DOHH2 (cell line): ENCODE data around the gene SERPING1.
A peak's percentile ranks its signal among the peaks of the same experiment; 100 is the strongest.

Experiments
- H3F3A ChIP-seq: fragments of 200-600 bp; sonication (generic), shearing (Covaris generic); 2 replicates; pipeline ENCODE4 v1.6.0; 2016; ENCODE audit warnings: antibody characterized with exemption, mild to moderate bottlenecking; ENCODE audit not compliant: control insufficient read depth, insufficient read depth
- H3K27ac ChIP-seq: fragments of 200-600 bp; sonication (generic); 2 replicates; pipeline ENCODE4 v1.5.1; 2014; ENCODE audit warnings: low read depth, mild to moderate bottlenecking, low read length, moderate library complexity
- H3K27me3 ChIP-seq: fragments of 200-600 bp; sonication (generic); 2 replicates; pipeline ENCODE4 v1.6.1; 2014; ENCODE audit warnings: mild to moderate bottlenecking, low read length, mixed read lengths; ENCODE audit not compliant: control insufficient read depth
- H3K36me3 ChIP-seq: fragments of 200-600 bp; sonication (generic); 2 replicates; pipeline ENCODE4 v1.6.1; 2014; ENCODE audit warnings: mild to moderate bottlenecking, low read length, moderate library complexity, mixed read lengths; ENCODE audit not compliant: control insufficient read depth
- H3K4me1 ChIP-seq: fragments of 200-600 bp; sonication (generic); 2 replicates; pipeline ENCODE4 v1.6.1; 2014; ENCODE audit warnings: mild to moderate bottlenecking, low read length, mixed read lengths; ENCODE audit not compliant: control insufficient read depth
- H3K4me2 ChIP-seq: fragments of 200-600 bp; sonication (generic); 2 replicates; pipeline ENCODE4 v1.6.0; 2014; ENCODE audit warnings: mild to moderate bottlenecking, low read length, moderate library complexity
- H3K4me3 ChIP-seq: fragments of 200-600 bp; sonication (generic); 2 replicates; pipeline ENCODE4 v1.5.1; 2014; ENCODE audit warnings: mild to moderate bottlenecking, low read length, mixed read lengths
- H3K79me2 ChIP-seq: fragments of 200-600 bp; sonication (generic); 2 replicates; pipeline ENCODE4 v1.6.1; 2014; ENCODE audit warnings: mild to moderate bottlenecking, low read length, mixed read lengths; ENCODE audit not compliant: control insufficient read depth
- H3K9me2 ChIP-seq: fragments of 200-600 bp; sonication (generic); replicated peaks from 2 replicates; pipeline ENCODE4 v1.6.1; 2014; ENCODE audit warnings: mild to moderate bottlenecking, low read length, mixed read lengths; ENCODE audit not compliant: control insufficient read depth
- H3K9me3 ChIP-seq: fragments of 200-600 bp; sonication (generic); 2 replicates; pipeline ENCODE4 v1.6.1; 2014; ENCODE audit warnings: antibody characterized with exemption, low read length, mixed read lengths; ENCODE audit not compliant: control insufficient read depth, insufficient read depth
- H4K20me1 ChIP-seq: fragments of 200-600 bp; sonication (generic); 2 replicates; pipeline ENCODE4 v1.6.0; 2014; ENCODE audit warnings: low read depth, mild to moderate bottlenecking, antibody characterized with exemption, low read length, moderate library complexity; ENCODE audit not compliant: control insufficient read depth, insufficient read depth
- CTCF ChIP-seq: fragments of 200-600 bp; sonication (generic); IDR thresholded peaks from one replicate; pipeline ENCODE4 v1.5.1; 2014; ENCODE audit warnings: antibody characterized with exemption, mild to moderate bottlenecking, low read depth, low read length; ENCODE audit not compliant: poor library complexity, severe bottlenecking
- EZH2phosphoT487 ChIP-seq: fragments of 200-600 bp; sonication (generic); IDR thresholded peaks from 2 replicates; pipeline ENCODE4 v1.6.1; 2017; ENCODE audit warnings: borderline replicate concordance, mild to moderate bottlenecking, antibody characterized with exemption, low read length, moderate library complexity, mixed read lengths

Gene SERPING1

GRCh38 chr11:57658023-57658361 lies 60.5 kb downstream of the SERPING1 start:
- peak overlapping the region; percentile 99 for H3K4me3 ChIP-seq
- peaks cover 37% of the 10 kb centered on the region for H3K79me2 ChIP-seq
- H3F3A ChIP-seq = peaks cover 5% of the 10 kb centered on the region; the same call in 1 of the 2 replicates
- no peaks in the 10 kb centered on the region for H3K27me3 ChIP-seq
- H3K9me2 ChIP-seq = no peaks in the 10 kb centered on the region
- peak overlapping the region; percentile 84 for H3K4me2 ChIP-seq
- H3K9me3 ChIP-seq = no peaks in the 10 kb centered on the region
- no peak for TF ChIP-seq CTCF
- no peak for TF ChIP-seq EZH2phosphoT487
- H3K36me3 ChIP-seq = peaks cover 37% of the 10 kb centered on the region
- H3K27ac ChIP-seq = peak overlapping the region; percentile 55
- H4K20me1 ChIP-seq = no peaks in the 10 kb centered on the region; the same call in 1 of the 2 replicates
- peaks cover 19% of the 10 kb centered on the region for H3K4me1 ChIP-seq

- Histone ChIP-seq H3K4me1 (peaks cover 12% of the 10 kb centered on the region), H3K79me2 (peaks cover 37% of the 10 kb centered on the region), H3K27me3 (no peaks in the 10 kb centered on the region), H3F3A (peaks cover 5% of the 10 kb centered on the region; the same call in 1 of the 2 replicates), H3K9me2 (no peaks in the 10 kb centered on the region), H4K20me1 (no peaks in the 10 kb centered on the region; the same call in 1 of the 2 replicates), H3K27ac (no peak overlapping the region), H3K36me3 (peaks cover 37% of the 10 kb centered on the region), H3K4me2 (no peak overlapping the region), H3K4me3 (no peak overlapping the region), H3K9me3 (no peaks in the 10 kb centered on the region)
- TF ChIP-seq EZH2phosphoT487 = no peak
- no peak for TF ChIP-seq CTCF
Measured at GRCh38 chr11:57659669-57660068, 62.2 kb downstream of the SERPING1 start.

GRCh38 chr11:57662893-57663292 lies 65.4 kb downstream of the SERPING1 start:
- no peak overlapping the region for H3K27ac ChIP-seq
- TF ChIP-seq CTCF = peak; percentile 22
- no peak for TF ChIP-seq EZH2phosphoT487
- no peaks in the 10 kb centered on the region; the same call in 1 of the 2 replicates for H4K20me1 ChIP-seq

More at GRCh38 chr11:57662893-57663292, 65.4 kb downstream of the SERPING1 start:
- H3F3A ChIP-seq = peaks cover 5% of the 10 kb centered on the region; the same call in 1 of the 2 replicates
- H3K27me3 ChIP-seq = no peaks in the 10 kb centered on the region
- H3K9me3 ChIP-seq = no peaks in the 10 kb centered on the region
- H3K4me2 ChIP-seq = no peak overlapping the region
- H3K36me3 ChIP-seq = peaks cover 34% of the 10 kb centered on the region
- no peaks in the 10 kb centered on the region for H3K9me2 ChIP-seq
- H3K79me2 ChIP-seq = peaks cover 33% of the 10 kb centered on the region
- no peak overlapping the region for H3K4me3 ChIP-seq
- H3K4me1 ChIP-seq = peaks cover 11% of the 10 kb centered on the region
